ENCODE results near the gene ITPR3. TPM values are rescaled to one million over a fixed set of nuclear protein-coding genes. Genes with fewer than 3 reads are reported as not detected.

Gene ITPR3
- total RNA-seq, 1 experiment from 2014 or later: 86.9 TPM

DNA sequence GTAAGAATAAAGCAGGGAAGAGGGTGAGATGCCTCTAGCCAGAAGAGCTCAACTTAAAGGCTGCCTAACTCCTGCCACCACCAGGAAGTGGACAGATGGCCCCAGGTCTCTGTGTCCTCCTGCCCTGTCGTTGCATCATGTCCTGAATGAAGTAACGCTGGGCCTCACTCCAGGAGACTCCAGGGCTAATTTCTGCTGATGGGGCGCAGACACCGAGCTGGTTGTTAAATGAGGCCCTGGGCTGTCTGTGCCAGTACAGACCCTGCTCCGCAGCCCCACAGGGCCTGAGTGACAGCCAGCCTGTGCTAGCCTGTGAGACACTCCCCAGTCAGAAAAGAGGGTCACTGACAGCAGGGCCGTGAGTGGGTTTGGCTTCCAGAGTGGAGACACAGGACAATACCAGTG, 119.1 kb downstream of the ITPR3 start:
- POLR2A ChIA-PET: interaction anchor here (1.0 kb wide), 1 partner anchor 29 kb away, joined by 4 read pairs; the partner anchor contains the start of gene UQCC2
- Mint-ChIP-seq H3K4me3 (ENCODE audit: unreplicated experiment) (no peak overlapping the region), H3K27ac (ENCODE audit: low read depth, unreplicated experiment) (no peak overlapping the region), H3K27me3 (ENCODE audit: insufficient read depth, unreplicated experiment) (no peaks in the 10 kb centered on the region), H3K4me1 (ENCODE audit: insufficient read depth, unreplicated experiment) (peaks cover 21% of the 10 kb centered on the region), H3K36me3 (ENCODE audit: insufficient read depth, unreplicated experiment) (peaks cover 7% of the 10 kb centered on the region), H3K9me3 (ENCODE audit: unreplicated experiment) (no peaks in the 10 kb centered on the region)
- BruUV-seq (replicated peaks): no TSS peak
- DNase-seq (ENCODE audit: unreplicated experiment): peak; percentile 78
- intact Hi-C loops (cut with micrococcal nuclease): no loop called here
- CTCF ChIA-PET: interaction anchor here (0.7 to 1.8 kb wide), 3 partner anchors 14 to 28 kb away, joined by 3 to 9 read pairs (median 6); partner anchors contain the start of gene UQCC2
- TF ChIP-seq, protein P1, sequence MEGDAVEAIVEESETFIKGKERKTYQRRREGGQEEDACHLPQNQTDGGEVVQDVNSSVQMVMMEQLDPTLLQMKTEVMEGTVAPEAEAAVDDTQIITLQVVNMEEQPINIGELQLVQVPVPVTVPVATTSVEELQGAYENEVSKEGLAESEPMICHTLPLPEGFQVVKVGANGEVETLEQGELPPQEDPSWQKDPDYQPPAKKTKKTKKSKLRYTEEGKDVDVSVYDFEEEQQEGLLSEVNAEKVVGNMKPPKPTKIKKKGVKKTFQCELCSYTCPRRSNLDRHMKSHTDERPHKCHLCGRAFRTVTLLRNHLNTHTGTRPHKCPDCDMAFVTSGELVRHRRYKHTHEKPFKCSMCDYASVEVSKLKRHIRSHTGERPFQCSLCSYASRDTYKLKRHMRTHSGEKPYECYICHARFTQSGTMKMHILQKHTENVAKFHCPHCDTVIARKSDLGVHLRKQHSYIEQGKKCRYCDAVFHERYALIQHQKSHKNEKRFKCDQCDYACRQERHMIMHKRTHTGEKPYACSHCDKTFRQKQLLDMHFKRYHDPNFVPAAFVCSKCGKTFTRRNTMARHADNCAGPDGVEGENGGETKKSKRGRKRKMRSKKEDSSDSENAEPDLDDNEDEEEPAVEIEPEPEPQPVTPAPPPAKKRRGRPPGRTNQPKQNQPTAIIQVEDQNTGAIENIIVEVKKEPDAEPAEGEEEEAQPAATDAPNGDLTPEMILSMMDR (IDR thresholded peaks at IDR 0.05; ENCODE audit: unreplicated experiment): no peak

DNA sequence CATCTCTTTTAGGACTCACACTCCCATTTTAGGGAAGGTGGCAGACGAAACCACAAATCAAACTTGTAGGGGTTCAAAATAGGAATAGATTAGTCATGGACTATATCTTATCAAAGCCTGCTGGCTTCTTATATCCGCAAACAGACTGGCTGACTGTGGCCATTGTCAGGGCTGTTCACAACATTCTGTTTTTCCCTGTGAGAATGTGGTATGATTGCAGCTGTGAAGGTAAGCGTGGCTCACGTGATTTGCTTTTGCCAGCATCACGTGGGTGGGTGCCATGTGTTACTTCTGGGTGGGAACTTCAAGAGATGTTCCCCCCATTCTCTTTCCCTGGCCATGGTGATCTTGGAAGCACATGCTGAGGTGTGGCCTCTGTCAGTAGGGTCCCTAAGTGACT, 119.7 kb downstream of the ITPR3 start:
- intact Hi-C loops (cut with micrococcal nuclease): no loop called here

DNA sequence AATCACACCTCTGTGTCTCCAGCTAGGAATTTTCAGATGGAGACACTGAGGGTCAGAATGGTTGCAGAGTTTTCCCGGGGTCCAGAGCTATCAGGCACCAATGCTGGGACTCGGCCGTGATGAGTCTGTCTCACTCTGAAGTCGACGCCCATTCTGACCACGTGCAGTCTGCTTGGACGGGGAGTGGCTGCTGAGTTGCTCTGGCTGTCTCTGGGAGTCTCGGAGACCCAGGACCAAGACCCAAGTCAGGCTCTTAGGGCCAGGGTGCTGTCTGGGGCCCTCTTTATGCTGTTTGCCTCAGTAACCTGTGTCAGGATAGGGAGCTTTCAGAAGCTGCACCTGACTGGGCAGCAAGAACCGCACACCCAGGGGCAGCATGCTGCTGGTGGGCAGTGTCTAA, 121.0 kb downstream of the ITPR3 start:
- intact Hi-C loops (cut with micrococcal nuclease): no loop called here
- Mint-ChIP-seq H3K27ac (ENCODE audit: low read depth, unreplicated experiment) (no peak overlapping the region), H3K36me3 (ENCODE audit: insufficient read depth, unreplicated experiment) (peaks cover 7% of the 10 kb centered on the region), H3K27me3 (ENCODE audit: insufficient read depth, unreplicated experiment) (no peaks in the 10 kb centered on the region), H3K4me1 (ENCODE audit: insufficient read depth, unreplicated experiment) (peaks cover 35% of the 10 kb centered on the region), H3K9me3 (ENCODE audit: unreplicated experiment) (no peaks in the 10 kb centered on the region), H3K4me3 (ENCODE audit: unreplicated experiment) (no peak overlapping the region)
- no TSS peak for BruUV-seq (replicated peaks)
- DNase-seq (ENCODE audit: unreplicated experiment): no peak
- ChIA-PET CTCF (interaction anchor here (0.8 to 12.4 kb wide), 3 partner anchors 21 to 42 kb away, joined by 4 to 228 read pairs (median 4); no protein-coding TSS in a partner anchor), POLR2A (interaction anchor here (0.5 kb wide), 1 partner anchor 344 kb away, joined by 3 read pairs; no protein-coding TSS in a partner anchor)
- TF ChIP-seq, protein P1 (IDR thresholded peaks at IDR 0.05; ENCODE audit: unreplicated experiment): no peak

More for the DNA sequence above, 119.7 kb downstream of the ITPR3 start:
- H3K4me1 Mint-ChIP-seq (ENCODE audit: insufficient read depth, unreplicated experiment): peaks cover 27% of the 10 kb centered on the region
- ChIA-PET CTCF (interaction anchor here (0.7 to 12.4 kb wide), 4 partner anchors 15 to 292 kb away, joined by 3 to 228 read pairs (median 5); partner anchors contain the start of gene UQCC2), POLR2A (no interaction called here)
- no TSS peak for BruUV-seq (replicated peaks)
- H3K27me3 Mint-ChIP-seq (ENCODE audit: insufficient read depth, unreplicated experiment): no peaks in the 10 kb centered on the region
- no peak overlapping the region for H3K4me3 Mint-ChIP-seq (ENCODE audit: unreplicated experiment)
- H3K36me3 Mint-ChIP-seq (ENCODE audit: insufficient read depth, unreplicated experiment): peaks cover 7% of the 10 kb centered on the region
- no peak for DNase-seq (ENCODE audit: unreplicated experiment)
- no peak overlapping the region for H3K27ac Mint-ChIP-seq (ENCODE audit: low read depth, unreplicated experiment)
- TF ChIP-seq, protein P1 (IDR thresholded peaks at IDR 0.05; ENCODE audit: unreplicated experiment): no peak
- H3K9me3 Mint-ChIP-seq (ENCODE audit: unreplicated experiment): no peaks in the 10 kb centered on the region

DNA sequence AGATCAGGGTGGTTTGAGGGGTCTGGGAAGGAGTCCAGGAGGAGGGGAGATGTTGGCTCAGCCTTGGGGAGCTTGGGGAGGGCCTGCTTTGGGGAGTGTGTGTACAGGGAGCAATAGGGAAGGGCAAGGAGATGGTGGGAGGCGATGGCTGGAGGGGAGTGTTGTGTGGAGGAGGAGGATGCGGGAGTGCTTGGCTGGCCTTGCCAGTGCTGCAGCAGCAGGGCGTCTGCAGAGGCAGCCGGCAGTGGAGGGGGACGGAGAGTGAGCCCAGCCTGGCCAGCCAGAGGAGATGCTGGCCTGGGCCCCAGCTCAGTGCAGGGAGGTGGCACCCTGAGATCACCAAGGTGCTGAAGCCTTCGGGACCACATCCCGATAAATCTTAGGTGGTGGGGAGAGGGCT, 121.7 kb downstream of the ITPR3 start:
- no TSS peak for BruUV-seq (replicated peaks)
- H3K27me3 Mint-ChIP-seq (ENCODE audit: insufficient read depth, unreplicated experiment): no peaks in the 10 kb centered on the region
- DNase-seq (ENCODE audit: unreplicated experiment): no peak
- H3K9me3 Mint-ChIP-seq (ENCODE audit: unreplicated experiment): no peaks in the 10 kb centered on the region
- no peak overlapping the region for H3K4me3 Mint-ChIP-seq (ENCODE audit: unreplicated experiment)
- intact Hi-C loops (cut with micrococcal nuclease): no loop called here
- CTCF ChIA-PET: interaction anchor here (0.6 to 12.4 kb wide), 6 partner anchors 21 to 716 kb away, joined by 3 to 228 read pairs (median 10); partner anchors contain the start of gene UQCC2
- H3K27ac Mint-ChIP-seq (ENCODE audit: low read depth, unreplicated experiment): peak overlapping the region; percentile 41
- H3K36me3 Mint-ChIP-seq (ENCODE audit: insufficient read depth, unreplicated experiment): peaks cover 7% of the 10 kb centered on the region
- H3K4me1 Mint-ChIP-seq (ENCODE audit: insufficient read depth, unreplicated experiment): peaks cover 43% of the 10 kb centered on the region
- TF ChIP-seq, protein P1 (IDR thresholded peaks at IDR 0.05; ENCODE audit: unreplicated experiment): no peak
- POLR2A ChIA-PET: interaction anchor here (0.9 to 3.9 kb wide), 4 partner anchors 19 to 40 kb away, joined by 4 to 29 read pairs (median 10); partner anchors contain the start of gene UQCC2

All from MCF 10A (cell line).